Activated naive CD4-positive, alpha-beta T cell treated with anti-CD3 and anti-CD28 coated beads for 36 hours (primary cell): Measurements from ENCODE around the gene ASS1. TPM values are rescaled to one million over a fixed set of nuclear protein-coding genes. Genes with fewer than 3 reads are reported as not detected.

Experiments
- CTCF ChIA-PET: fragments of 350-600 bp; sonication (Branson Sonifier 250); formaldehyde crosslinking; loops from one replicate; lab custom pipeline; 2021; ENCODE audit warnings: antibody characterized with exemption; lab: Charles Lee
- DNase-seq: peaks from one replicate; pipeline ENCODE4 v3.0.0-alpha.2; 2020
- H3K27ac Mint-ChIP-seq: one replicate; pipeline ENCODE4 v1.8.0; 2021; ENCODE audit warnings: mild to moderate bottlenecking, mixed read lengths
- H3K27me3 Mint-ChIP-seq: one replicate; pipeline ENCODE4 v1.8.0; 2021; ENCODE audit warnings: low read depth, mixed read lengths
- H3K36me3 Mint-ChIP-seq: one replicate; pipeline ENCODE4 v1.8.0; 2021; ENCODE audit warnings: low read depth, mixed read lengths
- H3K4me1 Mint-ChIP-seq: one replicate; pipeline ENCODE4 v1.8.0; 2021; ENCODE audit warnings: low read depth, mixed read lengths
- H3K4me3 Mint-ChIP-seq: one replicate; pipeline ENCODE4 v1.8.0; 2021; ENCODE audit warnings: mild to moderate bottlenecking, moderate library complexity, mixed read lengths
- H3K9me3 Mint-ChIP-seq: one replicate; pipeline ENCODE4 v1.8.0; 2021; ENCODE audit warnings: mixed read lengths
- intact Hi-C: fragments of 100-400 bp; cut with micrococcal nuclease; formaldehyde crosslinking; loops from one replicate; pipeline ENCODE4 v1.15.1; 2023
- total RNA-seq, 2 experiments: library from RNA; stranded (reverse); gene quantifications; one replicate each; pipeline ENCODE4 v1.2.3, GENCODE V29; 2021

The ASS1 gene
- total RNA-seq, 2 experiments from 2014 or later, result 12.4 to 14.3 TPM

- intact Hi-C loops, result no loop called here
- H3K4me1 Mint-ChIP-seq, result no peaks in the 10 kb centered on the region
- no peak overlapping the region for H3K4me3 Mint-ChIP-seq
- no peak for DNase-seq
- H3K27me3 Mint-ChIP-seq, result peaks cover 12% of the 10 kb centered on the region
- CTCF ChIA-PET, result no interaction called here
- H3K36me3 Mint-ChIP-seq, result no peaks in the 10 kb centered on the region
- H3K9me3 Mint-ChIP-seq, result no peaks in the 10 kb centered on the region
- H3K27ac Mint-ChIP-seq, result no peak overlapping the region
These were observed 44.0 kb downstream of the ASS1 start for GRCh38 chr9:130488621-130489330.

DNA sequence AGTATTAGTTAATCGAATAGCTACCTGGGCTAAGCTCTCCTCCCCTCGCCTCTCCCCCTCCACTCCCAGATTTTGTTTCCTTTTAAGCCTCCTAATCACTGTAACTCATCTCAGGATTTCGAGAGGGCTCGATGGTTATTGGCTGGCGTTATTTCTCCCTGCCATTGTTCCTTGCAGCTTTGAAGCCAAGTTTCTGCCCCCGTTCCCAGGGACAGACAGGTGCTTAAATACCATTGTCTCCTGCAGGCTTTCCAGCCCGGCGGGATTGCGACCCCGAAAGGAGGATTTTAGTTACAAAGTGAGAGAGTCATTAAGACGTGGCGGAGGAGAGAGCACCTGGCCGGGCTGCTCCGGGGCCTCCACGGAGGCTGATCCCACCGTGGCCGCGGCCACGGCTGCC lies 46.2 kb downstream of the ASS1 start:
- Mint-ChIP-seq H3K27ac (no peak overlapping the region), H3K27me3 (no peaks in the 10 kb centered on the region), H3K4me1 (no peaks in the 10 kb centered on the region), H3K36me3 (no peaks in the 10 kb centered on the region), H3K4me3 (no peak overlapping the region), H3K9me3 (peaks cover 4% of the 10 kb centered on the region)
- no peak for DNase-seq
- intact Hi-C loops, result no loop called here
- CTCF ChIA-PET, result no interaction called here

DNA sequence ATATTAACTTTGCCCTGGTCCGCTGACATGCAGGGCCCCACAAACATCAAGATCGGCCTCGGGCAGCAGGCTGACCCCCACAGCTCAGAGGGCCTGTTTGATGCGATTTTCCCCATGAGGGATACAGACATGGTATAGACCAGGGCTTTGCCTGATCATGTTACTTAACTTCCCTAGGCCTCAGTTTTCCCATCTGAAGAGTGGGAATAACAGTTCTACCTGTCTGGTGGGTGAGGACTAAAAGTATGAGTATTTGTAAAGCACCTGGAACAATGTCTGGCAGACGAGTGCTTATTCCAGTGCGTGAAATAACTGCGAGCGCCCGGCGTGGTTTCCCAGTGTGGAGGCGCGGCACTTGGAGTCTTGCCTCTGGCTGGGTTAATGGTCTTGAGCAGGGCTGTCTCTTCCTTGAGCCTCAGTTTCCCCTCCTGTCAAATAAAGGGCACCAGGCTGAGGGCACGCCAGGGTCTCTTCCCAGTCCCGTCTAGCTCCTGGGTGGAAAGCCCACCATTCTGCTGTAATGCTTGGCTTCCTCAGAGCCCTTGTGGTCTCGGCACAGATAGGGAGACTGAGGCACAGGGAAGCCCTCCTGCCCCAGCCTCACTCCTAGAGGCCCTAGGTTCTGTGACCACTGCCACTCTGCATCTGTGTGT lies 47.2 kb downstream of the ASS1 start:
- no peak for DNase-seq
- H3K9me3 Mint-ChIP-seq, result peaks cover 4% of the 10 kb centered on the region
- no peaks in the 10 kb centered on the region for H3K27me3 Mint-ChIP-seq
- H3K27ac Mint-ChIP-seq, result no peak overlapping the region
- intact Hi-C loops, result no loop called here
- H3K4me3 Mint-ChIP-seq, result no peak overlapping the region
- H3K36me3 Mint-ChIP-seq, result no peaks in the 10 kb centered on the region
- H3K4me1 Mint-ChIP-seq, result no peaks in the 10 kb centered on the region
- CTCF ChIA-PET, result no interaction called here

- no peak overlapping the region for H3K27ac Mint-ChIP-seq
- H3K4me3 Mint-ChIP-seq, result no peak overlapping the region
- no peak for DNase-seq
- intact Hi-C loops, result no loop called here
- no peaks in the 10 kb centered on the region for H3K36me3 Mint-ChIP-seq
- CTCF ChIA-PET, result no interaction called here
- H3K4me1 Mint-ChIP-seq, result no peaks in the 10 kb centered on the region
- H3K27me3 Mint-ChIP-seq, result no peaks in the 10 kb centered on the region
- peaks cover 4% of the 10 kb centered on the region for H3K9me3 Mint-ChIP-seq
These were observed 48.3 kb downstream of the ASS1 start for GRCh38 chr9:130493021-130493420.

- H3K9me3 Mint-ChIP-seq, result peaks cover 4% of the 10 kb centered on the region
- no peak overlapping the region for H3K27ac Mint-ChIP-seq
- no peaks in the 10 kb centered on the region for H3K4me1 Mint-ChIP-seq
- CTCF ChIA-PET, result no interaction called here
- intact Hi-C loops, result no loop called here
- DNase-seq, result no peak
- no peaks in the 10 kb centered on the region for H3K27me3 Mint-ChIP-seq
- H3K4me3 Mint-ChIP-seq, result no peak overlapping the region
- no peaks in the 10 kb centered on the region for H3K36me3 Mint-ChIP-seq
These were observed 48.7 kb downstream of the ASS1 start for GRCh38 chr9:130493476-130493875.

DNA sequence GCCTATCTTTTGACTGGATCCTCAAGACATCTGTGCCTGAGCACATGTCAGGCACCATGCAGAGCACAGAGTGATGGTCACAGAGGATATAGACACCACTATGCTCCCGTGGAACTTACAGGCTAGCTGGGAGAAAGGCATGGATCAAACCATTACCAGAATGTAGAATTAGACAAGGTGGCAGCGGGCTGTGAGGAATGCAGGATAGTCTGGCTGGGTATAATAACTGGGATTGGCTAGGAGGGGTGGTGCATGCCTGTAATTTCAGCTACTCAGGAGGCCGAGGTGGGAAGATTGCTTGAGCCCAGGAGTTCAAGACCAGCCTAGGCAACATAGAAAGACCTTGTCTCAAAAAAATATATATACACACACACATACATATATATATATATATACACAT lies 50.3 kb downstream of the ASS1 start:
- H3K27ac Mint-ChIP-seq, result no peak overlapping the region
- peaks cover 4% of the 10 kb centered on the region for H3K9me3 Mint-ChIP-seq
- H3K4me1 Mint-ChIP-seq, result no peaks in the 10 kb centered on the region
- H3K4me3 Mint-ChIP-seq, result no peak overlapping the region
- H3K27me3 Mint-ChIP-seq, result no peaks in the 10 kb centered on the region
- H3K36me3 Mint-ChIP-seq, result no peaks in the 10 kb centered on the region
- intact Hi-C loops, result no loop called here
- DNase-seq, result no peak
- CTCF ChIA-PET, result interaction anchor here (0.7 kb wide), 1 partner anchor 216 kb away, joined by 4 read pairs; no protein-coding TSS in a partner anchor

- no peak for DNase-seq
- no peak overlapping the region for H3K4me3 Mint-ChIP-seq
- H3K27ac Mint-ChIP-seq, result no peak overlapping the region
- H3K36me3 Mint-ChIP-seq, result no peaks in the 10 kb centered on the region
- H3K4me1 Mint-ChIP-seq, result no peaks in the 10 kb centered on the region
- intact Hi-C loops, result no loop called here
- no peaks in the 10 kb centered on the region for H3K27me3 Mint-ChIP-seq
- CTCF ChIA-PET, result no interaction called here
- H3K9me3 Mint-ChIP-seq, result peaks cover 4% of the 10 kb centered on the region
These were observed 52.4 kb downstream of the ASS1 start for GRCh38 chr9:130497139-130497538.

DNA sequence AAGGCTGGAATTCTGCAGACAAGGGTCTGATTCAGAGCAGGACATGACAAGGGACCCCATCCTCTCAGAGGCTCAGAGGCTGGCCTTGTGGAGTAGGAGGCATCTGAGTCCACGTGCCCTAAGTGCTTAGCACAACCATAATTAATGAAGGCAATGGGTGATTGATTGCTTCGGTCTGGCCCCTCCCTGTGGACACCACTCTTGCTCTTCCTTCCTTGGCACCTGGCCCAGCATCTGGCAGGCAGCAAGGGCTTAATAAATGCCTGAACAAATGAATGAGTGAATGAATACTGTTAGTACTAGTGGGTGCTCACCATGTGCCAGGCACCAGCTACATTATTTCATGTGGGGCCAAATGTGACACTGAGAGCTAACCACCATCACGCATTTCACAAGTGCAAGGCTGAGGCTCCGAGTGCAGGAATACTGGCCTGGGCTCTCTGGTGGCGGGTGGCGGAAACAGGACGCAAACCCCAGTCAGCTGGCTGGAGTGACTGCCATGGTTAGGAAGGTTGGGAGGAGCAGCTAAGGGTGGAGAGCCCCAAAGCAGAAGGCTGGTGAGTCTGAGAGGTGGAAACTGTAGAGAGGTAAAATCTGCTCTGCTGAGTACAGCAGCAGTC lies 53.6 kb downstream of the ASS1 start:
- Mint-ChIP-seq H3K4me3 (no peak overlapping the region), H3K36me3 (no peaks in the 10 kb centered on the region)
- intact Hi-C loops, result no loop called here

DNA sequence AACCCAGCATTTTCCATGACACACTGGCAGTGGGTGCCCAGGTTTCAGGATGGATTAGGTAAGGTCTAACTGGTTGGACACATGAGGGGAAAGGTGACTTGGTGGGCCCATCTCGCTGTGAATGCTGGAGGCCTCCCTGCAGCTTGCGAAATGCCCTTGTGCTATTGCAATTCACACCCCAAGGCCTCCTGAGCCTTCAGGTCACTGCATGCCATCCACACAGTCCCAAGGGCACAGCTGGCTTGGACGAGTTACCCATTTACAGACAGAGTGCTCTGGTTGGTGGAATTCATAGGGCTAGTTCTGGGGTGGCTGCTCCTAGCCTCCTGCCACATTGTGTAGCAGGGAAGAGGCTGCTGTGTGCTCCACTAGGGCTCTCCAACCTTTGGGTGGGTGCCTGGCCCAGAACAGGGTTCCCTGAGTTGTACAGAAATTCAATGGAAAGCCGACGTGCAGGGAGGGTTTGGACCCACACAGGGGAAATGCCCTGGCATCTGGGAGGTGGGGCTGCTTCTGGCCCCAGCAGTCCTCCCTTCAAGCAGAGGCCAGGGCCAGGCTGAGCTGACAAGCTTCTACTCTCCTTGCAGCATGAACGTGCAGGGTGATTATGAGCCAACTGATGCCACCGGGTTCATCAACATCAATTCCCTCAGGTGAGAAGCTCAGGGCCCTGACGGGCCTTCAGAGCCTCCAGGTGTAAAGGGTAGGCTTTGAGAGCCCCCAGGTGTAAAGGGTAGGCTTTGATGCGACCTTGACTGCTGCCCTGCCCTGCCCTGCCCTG lies 54.3 kb downstream of the ASS1 start:
- Mint-ChIP-seq H3K27ac (no peak overlapping the region), H3K4me3 (no peak overlapping the region), H3K27me3 (no peaks in the 10 kb centered on the region), H3K36me3 (no peaks in the 10 kb centered on the region), H3K4me1 (no peaks in the 10 kb centered on the region), H3K9me3 (peaks cover 4% of the 10 kb centered on the region)
- intact Hi-C loops, result no loop called here
- DNase-seq, result no peak
- CTCF ChIA-PET, result no interaction called here

More for the DNA sequence above, 53.6 kb downstream of the ASS1 start:
- no peaks in the 10 kb centered on the region for H3K27me3 Mint-ChIP-seq
- H3K4me1 Mint-ChIP-seq, result no peaks in the 10 kb centered on the region
- CTCF ChIA-PET, result no interaction called here
- DNase-seq, result peak; percentile 20
- H3K9me3 Mint-ChIP-seq, result peaks cover 4% of the 10 kb centered on the region
- H3K27ac Mint-ChIP-seq, result no peak overlapping the region

- no peaks in the 10 kb centered on the region for H3K4me1 Mint-ChIP-seq
- CTCF ChIA-PET, result no interaction called here
- peak; percentile 10 for DNase-seq
- H3K4me3 Mint-ChIP-seq, result no peak overlapping the region
- no peaks in the 10 kb centered on the region for H3K27me3 Mint-ChIP-seq
- H3K9me3 Mint-ChIP-seq, result peaks cover 4% of the 10 kb centered on the region
- no peaks in the 10 kb centered on the region for H3K36me3 Mint-ChIP-seq
- intact Hi-C loops, result no loop called here
- H3K27ac Mint-ChIP-seq, result no peak overlapping the region
These were observed 55.1 kb downstream of the ASS1 start for GRCh38 chr9:130499804-130500263.

DNA sequence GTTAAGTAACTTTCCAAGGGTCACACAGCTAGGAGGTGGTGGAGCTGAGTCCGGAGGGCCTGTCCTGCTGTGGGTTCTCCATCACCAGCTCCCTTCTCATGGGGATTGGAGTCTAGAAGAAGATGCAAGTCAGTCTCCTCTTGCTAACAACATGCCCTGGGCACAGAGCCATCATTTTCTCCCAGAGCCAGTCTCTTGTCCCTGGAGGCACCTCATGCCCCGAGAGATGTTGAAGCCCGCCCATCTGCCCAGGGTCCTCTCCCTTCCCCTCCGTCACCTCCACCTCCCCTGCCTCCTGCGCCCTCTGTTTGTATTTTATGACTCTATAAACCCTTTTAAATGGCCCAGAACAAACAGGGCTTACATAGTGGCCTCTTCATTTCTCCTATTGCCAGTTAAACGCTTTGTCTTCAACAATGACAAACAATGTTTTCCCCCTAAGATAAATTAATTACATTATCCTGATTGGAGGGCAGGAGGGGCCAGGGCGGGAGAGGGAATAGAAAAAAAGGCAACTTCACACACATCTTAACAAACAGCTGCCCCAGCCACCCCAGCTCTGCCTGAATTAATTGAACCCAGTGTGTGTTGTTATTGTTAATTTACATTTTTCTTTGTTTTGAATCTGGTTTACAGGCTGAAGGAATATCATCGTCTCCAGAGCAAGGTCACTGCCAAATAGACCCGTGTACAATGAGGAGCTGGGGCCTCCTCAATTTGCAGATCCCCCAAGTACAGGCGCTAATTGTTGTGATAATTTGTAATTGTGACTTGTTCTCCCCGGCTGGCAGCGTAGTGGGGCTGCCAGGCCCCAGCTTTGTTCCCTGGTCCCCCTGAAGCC lies 55.8 kb downstream of the ASS1 start:
- no peak overlapping the region for H3K4me3 Mint-ChIP-seq
- intact Hi-C loops, result no loop called here
- H3K27me3 Mint-ChIP-seq, result no peaks in the 10 kb centered on the region
- CTCF ChIA-PET, result no interaction called here
- no peak for DNase-seq
- no peaks in the 10 kb centered on the region for H3K9me3 Mint-ChIP-seq
- no peaks in the 10 kb centered on the region for H3K36me3 Mint-ChIP-seq
- no peak overlapping the region for H3K27ac Mint-ChIP-seq
- H3K4me1 Mint-ChIP-seq, result no peaks in the 10 kb centered on the region

DNA sequence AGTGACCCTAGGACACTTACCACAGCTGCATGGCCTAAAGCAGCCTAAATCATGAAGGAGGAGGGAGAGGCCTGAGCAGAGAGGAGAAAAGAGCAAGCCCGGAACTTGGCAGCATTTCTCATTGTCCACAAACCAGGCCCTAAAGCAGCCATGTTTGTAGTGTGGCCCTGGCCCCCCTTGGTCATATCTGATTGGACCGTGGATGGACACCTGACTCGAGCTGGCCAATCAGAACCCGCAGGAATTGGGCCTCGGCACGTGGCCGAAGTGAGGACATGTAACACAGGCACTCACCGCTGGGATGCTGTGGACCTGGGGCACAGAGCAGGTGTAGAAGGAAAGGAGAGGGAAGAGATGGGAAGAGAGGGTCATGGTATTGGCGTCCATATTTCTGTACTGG lies 56.9 kb downstream of the ASS1 start:
- no peaks in the 10 kb centered on the region for H3K9me3 Mint-ChIP-seq
- DNase-seq, result no peak
- H3K27me3 Mint-ChIP-seq, result no peaks in the 10 kb centered on the region
- H3K27ac Mint-ChIP-seq, result no peak overlapping the region
- intact Hi-C loops, result no loop called here
- CTCF ChIA-PET, result no interaction called here
- no peaks in the 10 kb centered on the region for H3K36me3 Mint-ChIP-seq
- no peak overlapping the region for H3K4me3 Mint-ChIP-seq
- H3K4me1 Mint-ChIP-seq, result no peaks in the 10 kb centered on the region
